Panc1 (cell line): ENCODE measurements around the gene TTC9B. TPM values are rescaled to one million over a fixed set of nuclear protein-coding genes. Genes with fewer than 3 reads are reported as not detected.

ENCODE experiments used
- ATAC-seq: fragments of 200-7000 bp; cut with Tn5 transposase; 2 replicates; pipeline ENCODE4 v1.9.1; 2020; ENCODE audit warnings: mild to moderate bottlenecking, moderate library complexity
- BruUV-seq: library from RNA; stranded (reverse); fragments of 400-500 nt; replicated peaks from 2 replicates; lab custom pipeline; 2021; lab: Mats Ljungman, UMichigan
- CTCF ChIA-PET: fragments of 300-600 bp; sonication (Branson Sonifier 250); formaldehyde crosslinking; loops from one replicate; lab custom pipeline; 2022; ENCODE audit warnings: antibody characterized with exemption; lab: Charles Lee
- POLR2A ChIA-PET: fragments of 300-600 bp; sonication (Branson Sonifier 250); formaldehyde crosslinking; loops from one replicate; lab custom pipeline; 2022; ENCODE audit warnings: antibody characterized with exemption; lab: Charles Lee
- DNase-seq: peaks from one replicate; pipeline ENCODE4 v3.0.0-alpha.2; 2010; ENCODE audit warnings: low read depth, low spot score
- H3K27ac ChIP-seq: 2 replicates; pipeline ENCODE4 v1.5.1; 2011; ENCODE audit warnings: mild to moderate bottlenecking, low read length, inconsistent platforms
- H3K27me3 ChIP-seq: fragments of 200-500 bp; sonication (Bioruptor generic); 2 replicates; pipeline ENCODE4 v1.6.0; 2014; ENCODE audit warnings: low read length, inconsistent platforms; ENCODE audit not compliant: control insufficient read depth, insufficient read depth
- H3K36me3 ChIP-seq: fragments of 200-500 bp; sonication (Bioruptor generic); 2 replicates; pipeline ENCODE4 v1.5.1; 2014; ENCODE audit warnings: inconsistent platforms, mild to moderate bottlenecking, low read length, moderate library complexity; ENCODE audit not compliant: control insufficient read depth, insufficient read depth
- H3K4me1 ChIP-seq: 2 replicates; pipeline ENCODE4 v1.5.1; 2011; ENCODE audit warnings: inconsistent platforms, mild to moderate bottlenecking, low read length, moderate library complexity; ENCODE audit not compliant: control insufficient read depth, insufficient read depth
- H3K4me3 ChIP-seq, 2 experiments: 2 replicates each; pipeline ENCODE4 v1.5.1; 2011 to 2012; ENCODE audit warnings: low read depth in 2 of 2, low read length in 2 of 2, mild to moderate bottlenecking in 2 of 2, inconsistent platforms in 1 of 2, moderate library complexity in 1 of 2
- H3K9me3 ChIP-seq: fragments of 200-500 bp; sonication (Bioruptor generic); 2 replicates; pipeline ENCODE4 v1.5.1; 2014; ENCODE audit warnings: low read depth, mild to moderate bottlenecking, inconsistent platforms, low read length, moderate library complexity; ENCODE audit not compliant: control insufficient read depth, insufficient read depth
- POLR2AphosphoS5 ChIP-seq: IDR thresholded peaks from 2 replicates; pipeline ENCODE4 v1.6.1; 2012; ENCODE audit warnings: mild to moderate bottlenecking, low read depth, low read length, moderate library complexity
- SIN3A ChIP-seq: IDR thresholded peaks from 2 replicates; pipeline ENCODE4 v1.6.1; 2012; ENCODE audit warnings: low read depth, mild to moderate bottlenecking, low read length, moderate library complexity, borderline replicate concordance; ENCODE audit not compliant: insufficient read depth
- TCF7L2 ChIP-seq: IDR thresholded peaks from 2 replicates; pipeline ENCODE4 v1.6.1; 2011; ENCODE audit warnings: mild to moderate bottlenecking, low read depth, low read length, inconsistent platforms
- in situ Hi-C: cut with HindIII; loops from 2 replicates; pipeline ENCODE4 v1.10.0; 2016; ENCODE audit warnings: low sequenced_read_pairs, low pct_unique_long_range_greater_than_20kb
- intact Hi-C: fragments of 100-400 bp; cut with micrococcal nuclease; formaldehyde crosslinking; loops from one replicate; pipeline ENCODE4 v1.10.0; 2022; ENCODE audit not compliant: unreplicated experiment
- total RNA-seq: library from RNA; stranded (reverse); gene quantifications from one replicate; pipeline ENCODE4 v1.2.1, GENCODE V29; 2021; ENCODE audit not compliant: unreplicated experiment
- TF ChIP-seq, protein P1 (sequence below), 2 experiments: IDR thresholded peaks; 2 replicates each; pipeline ENCODE4 v1.6.1; 2011 to 2012; ENCODE audit warnings: low read depth in 2 of 2, control low read depth in 1 of 2, low read length in 1 of 2, mild to moderate bottlenecking in 1 of 2, moderate library complexity in 1 of 2; ENCODE audit not compliant: insufficient read depth in 1 of 2

TTC9B gene
- total RNA-seq, 1 experiment from 2014 or later = 2.3 TPM

DNA sequence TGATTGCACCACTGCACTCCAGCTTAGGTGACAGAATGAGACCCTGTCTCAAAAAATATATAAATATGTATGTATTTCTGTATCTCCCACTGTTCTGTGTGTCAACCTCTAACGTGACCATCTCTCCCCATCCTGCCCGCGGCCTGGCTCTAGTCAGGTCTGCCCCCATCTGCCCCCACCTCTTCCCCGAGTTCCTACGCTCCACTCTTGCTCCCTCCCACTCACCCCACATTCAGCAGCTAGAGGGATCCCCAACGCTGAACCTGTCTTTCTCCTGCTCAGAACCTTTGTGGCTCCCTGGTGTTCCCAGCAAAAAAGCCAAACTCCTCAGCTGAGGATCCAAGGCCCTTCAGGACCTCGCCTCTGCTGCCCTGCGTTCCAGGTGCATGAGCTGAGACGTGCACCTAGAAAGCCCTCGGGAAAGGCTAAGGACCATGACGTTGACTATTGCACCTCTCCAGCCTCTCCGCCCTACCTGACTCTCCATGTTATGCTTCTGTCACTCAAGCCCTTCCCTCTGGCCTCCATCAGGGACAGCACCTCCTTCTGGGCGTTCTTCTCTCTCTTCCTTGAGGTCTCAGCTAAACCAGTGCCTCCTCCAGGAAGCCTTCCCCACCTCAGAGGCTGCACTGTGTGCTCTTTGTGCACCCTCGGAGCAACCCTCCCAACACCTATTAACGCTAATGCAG lies 48.9 kb upstream of the TTC9B start:
- intact Hi-C loops = no loop called here
- no peak for ATAC-seq
- CTCF ChIA-PET = interaction anchor here (0.6 to 8.6 kb wide), 5 partner anchors 11 to 140 kb away, joined by 3 to 68 read pairs (median 4); no protein-coding TSS in a partner anchor

DNA sequence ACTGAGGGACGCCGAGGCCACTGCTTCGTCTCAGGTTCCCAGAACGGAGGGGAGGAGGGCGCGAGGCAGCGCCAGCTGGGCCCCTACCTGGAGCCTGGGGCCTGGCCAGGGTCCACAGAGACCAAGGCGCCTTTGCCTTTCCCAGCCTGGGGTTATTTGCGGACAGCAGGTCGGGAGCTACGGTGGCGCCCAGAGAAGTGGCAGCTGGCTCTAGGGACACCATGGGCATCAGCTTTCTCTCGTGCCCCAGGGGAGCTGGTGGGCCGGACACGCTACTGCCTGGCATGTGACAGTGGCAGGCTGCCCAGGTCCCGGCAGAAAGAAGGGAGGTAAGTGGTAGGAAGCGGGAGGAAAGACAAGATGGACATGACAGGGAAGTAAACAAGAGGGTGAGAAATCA lies 47.9 kb upstream of the TTC9B start:
- CTCF ChIA-PET = interaction anchor here (0.6 to 8.6 kb wide), 3 partner anchors 15 to 39 kb away, joined by 3 to 68 read pairs (median 4); partner anchors contain the start of gene AKT2

More for the DNA sequence above, 48.9 kb upstream of the TTC9B start:
- BruUV-seq = no TSS peak
- H3K4me1 ChIP-seq = no peaks in the 10 kb centered on the region
- in situ Hi-C loops = no loop called here
- TF ChIP-seq POLR2AphosphoS5 = no peak
- no peak for TF ChIP-seq SIN3A
- TF ChIP-seq, protein P1, sequence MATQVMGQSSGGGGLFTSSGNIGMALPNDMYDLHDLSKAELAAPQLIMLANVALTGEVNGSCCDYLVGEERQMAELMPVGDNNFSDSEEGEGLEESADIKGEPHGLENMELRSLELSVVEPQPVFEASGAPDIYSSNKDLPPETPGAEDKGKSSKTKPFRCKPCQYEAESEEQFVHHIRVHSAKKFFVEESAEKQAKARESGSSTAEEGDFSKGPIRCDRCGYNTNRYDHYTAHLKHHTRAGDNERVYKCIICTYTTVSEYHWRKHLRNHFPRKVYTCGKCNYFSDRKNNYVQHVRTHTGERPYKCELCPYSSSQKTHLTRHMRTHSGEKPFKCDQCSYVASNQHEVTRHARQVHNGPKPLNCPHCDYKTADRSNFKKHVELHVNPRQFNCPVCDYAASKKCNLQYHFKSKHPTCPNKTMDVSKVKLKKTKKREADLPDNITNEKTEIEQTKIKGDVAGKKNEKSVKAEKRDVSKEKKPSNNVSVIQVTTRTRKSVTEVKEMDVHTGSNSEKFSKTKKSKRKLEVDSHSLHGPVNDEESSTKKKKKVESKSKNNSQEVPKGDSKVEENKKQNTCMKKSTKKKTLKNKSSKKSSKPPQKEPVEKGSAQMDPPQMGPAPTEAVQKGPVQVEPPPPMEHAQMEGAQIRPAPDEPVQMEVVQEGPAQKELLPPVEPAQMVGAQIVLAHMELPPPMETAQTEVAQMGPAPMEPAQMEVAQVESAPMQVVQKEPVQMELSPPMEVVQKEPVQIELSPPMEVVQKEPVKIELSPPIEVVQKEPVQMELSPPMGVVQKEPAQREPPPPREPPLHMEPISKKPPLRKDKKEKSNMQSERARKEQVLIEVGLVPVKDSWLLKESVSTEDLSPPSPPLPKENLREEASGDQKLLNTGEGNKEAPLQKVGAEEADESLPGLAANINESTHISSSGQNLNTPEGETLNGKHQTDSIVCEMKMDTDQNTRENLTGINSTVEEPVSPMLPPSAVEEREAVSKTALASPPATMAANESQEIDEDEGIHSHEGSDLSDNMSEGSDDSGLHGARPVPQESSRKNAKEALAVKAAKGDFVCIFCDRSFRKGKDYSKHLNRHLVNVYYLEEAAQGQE (IDR thresholded peaks at IDR 0.05; ENCODE audit: insufficient read depth in 1 of 2, low read depth in 2 of 2, low read length in 1 of 2) = no peak
- POLR2A ChIA-PET = interaction anchor here (0.6 to 1.5 kb wide), 7 partner anchors 9 to 107 kb away, joined by 3 to 6 read pairs (median 3); no protein-coding TSS in a partner anchor
- peaks cover 5% of the 10 kb centered on the region; the same call in 1 of the 2 replicates for H3K36me3 ChIP-seq
- H3K27me3 ChIP-seq = no peaks in the 10 kb centered on the region
- H3K27ac ChIP-seq = no peak overlapping the region
- no peaks in the 10 kb centered on the region for H3K9me3 ChIP-seq
- DNase-seq = no peak
- no peak overlapping the region for H3K4me3 ChIP-seq

More for the DNA sequence above, 47.9 kb upstream of the TTC9B start:
- POLR2A ChIA-PET = interaction anchor here (0.6 to 1.5 kb wide), 2 partner anchors 17 to 39 kb away, joined by 3 read pairs; no protein-coding TSS in a partner anchor
- no peak for ATAC-seq
- in situ Hi-C loops = no loop called here
- intact Hi-C loops = no loop called here
- BruUV-seq = no TSS peak
- no peak overlapping the region for H3K4me3 ChIP-seq
- no peak for TF ChIP-seq SIN3A
- no peak for TF ChIP-seq TCF7L2
- TF ChIP-seq, protein P1 (IDR thresholded peaks at IDR 0.05; ENCODE audit: insufficient read depth in 1 of 2, low read depth in 2 of 2, low read length in 1 of 2) = no peak
- TF ChIP-seq POLR2AphosphoS5 = no peak
- peaks cover 5% of the 10 kb centered on the region; the same call in 1 of the 2 replicates for H3K36me3 ChIP-seq
- DNase-seq = no peak
- no peaks in the 10 kb centered on the region for H3K9me3 ChIP-seq
- no peaks in the 10 kb centered on the region for H3K27me3 ChIP-seq
- no peaks in the 10 kb centered on the region for H3K4me1 ChIP-seq
- H3K27ac ChIP-seq = no peak overlapping the region
